GM15510 (cell line): Measurements from ENCODE around the gene TIAM2.

Source experiments
- POLR2A ChIP-seq: IDR thresholded peaks from 3 replicates; pipeline ENCODE4 v1.6.1; 2011; ENCODE audit warnings: borderline replicate concordance; ENCODE audit not compliant: insufficient read length; ENCODE audit errors: extremely low read depth

The TIAM2 gene

DNA sequence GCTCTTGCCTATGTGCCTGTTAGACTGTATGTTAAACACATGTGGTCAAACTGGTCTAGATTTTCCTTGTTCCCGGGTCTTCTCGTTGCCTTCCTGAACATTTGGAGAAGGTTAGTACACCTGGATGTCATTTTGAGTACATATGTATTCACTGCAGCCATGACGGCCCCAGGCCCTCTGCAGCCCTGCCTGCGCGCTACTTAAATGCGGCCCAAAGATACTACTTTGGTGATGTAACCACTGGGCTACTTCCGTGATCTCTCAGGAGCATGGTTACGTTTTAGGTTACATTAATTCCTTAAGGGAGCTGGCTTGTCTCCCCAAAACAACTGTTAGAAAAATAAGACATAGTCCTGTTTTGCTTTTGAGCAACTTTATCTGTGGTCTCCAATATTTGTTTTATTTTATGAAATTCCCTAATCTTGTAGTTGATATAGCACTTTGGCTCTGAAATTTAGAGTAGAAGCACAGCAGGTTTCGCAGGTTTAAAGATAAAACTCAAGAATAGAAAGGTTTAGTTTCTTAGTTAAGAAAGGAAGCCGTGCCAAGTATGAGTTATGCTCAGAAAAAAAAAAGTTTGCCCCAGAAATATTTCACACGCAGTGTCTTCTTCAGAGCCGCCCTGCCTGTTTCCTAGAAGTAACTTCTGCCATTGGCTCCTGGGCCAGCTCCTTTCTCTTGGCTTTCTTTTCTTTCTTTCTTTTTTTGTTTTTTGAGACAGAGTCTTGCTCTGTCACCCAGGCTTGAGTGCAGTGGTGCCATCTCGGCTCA is 38.1 kb downstream of the TIAM2 start:
- TF ChIP-seq POLR2A: no peak

GRCh38 chr6:155036907-155037306 is 41.8 kb downstream of the TIAM2 start:
- no peak for TF ChIP-seq POLR2A

GRCh38 chr6:155038104-155038503 is 43.0 kb downstream of the TIAM2 start:
- no peak for TF ChIP-seq POLR2A

GRCh38 chr6:155038527-155038926 is 43.4 kb downstream of the TIAM2 start:
- TF ChIP-seq POLR2A: no peak

DNA sequence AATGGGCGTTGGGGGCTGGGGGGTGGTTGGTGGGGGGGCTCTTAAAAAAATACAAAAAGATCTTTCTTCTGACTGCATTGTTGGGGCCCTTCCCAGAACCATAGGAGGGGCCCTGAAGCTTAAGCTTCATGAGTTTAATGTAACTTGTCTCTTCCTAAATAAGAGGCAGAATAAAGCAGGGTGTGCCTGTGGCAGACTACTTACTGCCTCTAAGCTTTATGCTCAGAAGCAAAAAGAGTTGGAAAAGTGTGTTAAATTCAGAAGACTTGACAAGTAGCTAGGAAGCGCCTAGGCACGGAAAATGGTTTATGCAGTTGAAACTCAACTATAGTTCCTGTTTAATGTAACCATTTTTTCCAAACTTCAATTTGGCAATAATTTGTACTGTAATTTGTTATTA is 44.5 kb downstream of the TIAM2 start:
- no peak for TF ChIP-seq POLR2A

DNA sequence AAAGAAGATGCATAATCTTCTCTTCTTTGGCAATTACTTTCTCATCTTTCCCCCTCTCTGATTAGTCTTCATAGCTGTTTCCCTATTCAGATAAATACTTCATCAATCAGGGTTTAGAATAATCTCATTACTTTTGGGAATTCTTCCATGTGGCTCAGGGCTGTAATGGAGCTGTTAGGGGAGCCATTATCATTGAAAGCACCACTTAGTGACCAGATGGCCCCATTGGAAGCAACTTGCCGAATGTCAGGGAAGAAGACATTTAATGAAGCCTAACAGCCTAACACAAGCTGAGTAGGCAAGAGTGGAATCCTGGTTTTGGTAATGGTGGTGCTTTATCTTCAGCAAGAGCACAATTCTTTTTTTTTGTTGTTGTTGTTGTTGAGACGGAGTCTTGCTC is 45.0 kb downstream of the TIAM2 start:
- no peak for TF ChIP-seq POLR2A

DNA sequence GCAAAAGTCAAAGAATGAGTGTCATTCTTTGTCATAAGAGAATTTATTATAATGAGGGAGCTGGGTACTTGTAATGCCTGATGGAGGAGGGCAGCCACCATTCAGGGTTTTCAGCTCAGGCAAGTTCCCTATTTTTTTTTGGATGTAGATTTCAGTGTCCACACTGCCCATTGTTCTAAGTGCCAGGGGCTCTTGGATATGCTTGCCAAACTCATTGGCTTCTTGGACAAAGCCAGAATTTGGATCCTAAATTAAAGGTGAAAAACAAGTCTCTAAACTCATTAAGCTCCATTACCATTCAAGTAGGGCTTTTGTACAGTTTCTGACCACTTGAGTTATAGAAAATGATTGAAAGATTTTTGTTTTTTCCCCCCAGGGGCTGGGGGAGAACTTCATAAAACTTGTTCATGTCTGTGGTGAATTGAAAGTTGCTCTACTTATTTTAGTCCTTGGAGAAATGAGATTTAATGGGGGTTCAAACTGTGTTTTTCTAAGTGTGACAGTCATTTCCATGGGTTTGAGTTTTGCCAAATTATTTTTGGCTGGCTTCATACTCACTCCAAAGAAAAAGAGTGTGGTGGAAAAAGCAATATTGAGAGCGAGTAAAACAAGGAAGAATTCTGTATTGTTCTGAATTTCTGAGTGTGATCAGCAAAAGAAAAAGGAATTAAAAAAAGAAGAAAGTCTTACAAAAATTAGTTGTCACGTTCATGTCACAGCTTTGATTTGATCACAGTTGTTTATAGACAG is 46.0 kb downstream of the TIAM2 start:
- no peak for TF ChIP-seq POLR2A

DNA sequence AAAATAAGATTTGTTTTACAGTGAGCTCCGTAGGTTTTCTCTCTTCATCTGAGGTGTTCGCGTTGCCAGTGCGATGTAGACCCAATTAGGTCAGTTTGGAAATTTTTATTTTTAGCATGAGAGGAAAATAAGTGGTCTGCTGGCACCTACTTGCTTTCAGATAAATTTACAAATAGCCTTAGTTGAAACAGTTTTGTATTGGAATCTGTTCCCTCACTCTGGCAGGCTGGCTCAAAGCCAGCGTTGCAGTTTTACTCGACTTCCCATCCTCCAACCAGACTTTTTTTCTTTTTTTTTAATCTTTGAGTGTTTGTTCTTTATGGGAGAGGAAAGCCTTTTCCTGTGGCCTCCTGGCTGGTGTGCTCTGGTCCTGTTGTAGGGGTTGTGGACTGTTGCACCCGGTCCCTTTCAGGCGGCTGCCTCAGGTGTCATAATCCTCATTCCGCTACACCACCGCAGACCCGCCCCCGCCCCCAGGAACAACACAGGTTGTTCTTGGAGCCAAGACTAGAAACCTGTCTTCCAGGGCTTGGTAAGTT is 46.7 kb downstream of the TIAM2 start:
- no peak for TF ChIP-seq POLR2A

DNA sequence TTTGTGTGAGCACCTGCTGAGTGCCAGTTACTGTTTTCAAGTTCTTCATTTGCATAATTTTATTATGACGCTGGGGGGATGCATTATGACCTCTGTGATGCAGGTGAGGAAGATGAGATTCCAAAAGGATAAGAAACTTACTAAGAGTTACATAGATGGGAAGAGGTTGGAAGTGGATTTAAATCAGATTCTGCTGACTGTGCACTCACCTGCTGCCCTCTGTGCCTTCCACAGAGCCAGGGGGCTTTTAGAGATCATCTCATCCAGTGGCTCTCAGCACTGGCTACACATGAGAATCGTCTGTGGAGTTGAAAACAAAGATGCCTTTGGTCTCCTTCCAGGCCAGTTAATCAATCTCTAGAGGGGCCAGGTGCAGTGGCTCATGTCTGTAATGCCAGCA is 47.9 kb downstream of the TIAM2 start:
- no peak for TF ChIP-seq POLR2A

GRCh38 chr6:155045561-155046404 is 50.7 kb downstream of the TIAM2 start:
- TF ChIP-seq POLR2A: no peak

- TF ChIP-seq POLR2A: no peak
These were observed 52.4 kb downstream of the TIAM2 start for GRCh38 chr6:155047523-155047922.

- TF ChIP-seq POLR2A: no peak
These were observed 55.2 kb downstream of the TIAM2 start for GRCh38 chr6:155050311-155050710.

DNA sequence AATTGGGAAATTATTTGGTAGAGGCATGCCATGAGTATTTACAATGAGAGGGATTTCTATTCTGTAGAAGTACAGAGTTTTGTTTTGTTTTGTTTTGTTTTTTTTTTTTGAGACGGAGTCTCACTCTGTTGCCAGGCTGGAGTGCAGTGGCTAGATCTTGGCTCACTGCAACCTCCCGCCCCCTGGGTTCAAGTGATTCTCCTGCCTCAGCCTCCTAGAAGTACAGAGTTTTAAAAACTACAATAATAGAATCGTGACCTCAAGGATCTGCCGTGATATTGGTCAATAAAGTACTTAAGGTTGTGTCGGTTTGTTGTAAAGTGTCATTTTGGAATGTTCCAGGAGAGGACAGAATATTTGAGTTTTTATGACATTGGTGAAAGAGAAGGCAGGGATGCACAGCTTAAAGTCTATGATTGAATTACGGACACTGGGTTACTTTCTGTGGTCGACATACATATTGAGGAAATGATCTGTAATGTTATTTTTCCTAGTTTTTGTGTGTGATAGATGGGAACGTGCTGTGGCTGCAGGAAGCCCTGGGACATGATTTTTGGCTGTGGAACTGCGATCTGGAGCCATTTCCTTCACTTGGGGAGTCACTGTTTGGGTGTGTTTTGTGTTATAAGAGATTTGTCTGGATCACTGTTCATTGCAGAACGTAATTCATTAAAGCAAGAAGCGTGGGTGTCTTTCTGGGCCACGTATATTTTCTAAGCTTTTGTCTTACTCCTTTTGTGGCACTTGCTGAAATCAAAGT is 59.6 kb downstream of the TIAM2 start:
- no peak for TF ChIP-seq POLR2A

- TF ChIP-seq POLR2A: no peak
These were observed 60.6 kb downstream of the TIAM2 start for GRCh38 chr6:155055729-155056128.

DNA sequence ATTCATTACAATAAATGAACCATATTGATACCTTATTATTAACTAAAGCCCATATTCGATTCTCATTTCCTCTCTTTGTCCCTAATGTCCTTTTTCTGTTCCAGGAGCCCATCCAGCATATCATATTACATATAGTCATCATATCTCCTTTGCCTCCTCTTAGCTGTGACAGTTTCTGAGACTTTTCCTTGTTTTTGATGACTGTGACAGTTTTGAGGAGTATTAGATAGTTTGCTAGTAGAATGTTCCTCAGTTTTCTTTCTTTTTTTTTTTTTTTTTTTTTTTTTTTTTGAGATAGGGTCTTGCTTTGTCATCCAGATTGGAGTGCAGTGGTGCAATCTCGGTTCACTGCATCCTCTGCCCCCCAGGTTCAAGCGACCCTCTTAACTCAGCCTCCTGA is 61.6 kb downstream of the TIAM2 start:
- no peak for TF ChIP-seq POLR2A

DNA sequence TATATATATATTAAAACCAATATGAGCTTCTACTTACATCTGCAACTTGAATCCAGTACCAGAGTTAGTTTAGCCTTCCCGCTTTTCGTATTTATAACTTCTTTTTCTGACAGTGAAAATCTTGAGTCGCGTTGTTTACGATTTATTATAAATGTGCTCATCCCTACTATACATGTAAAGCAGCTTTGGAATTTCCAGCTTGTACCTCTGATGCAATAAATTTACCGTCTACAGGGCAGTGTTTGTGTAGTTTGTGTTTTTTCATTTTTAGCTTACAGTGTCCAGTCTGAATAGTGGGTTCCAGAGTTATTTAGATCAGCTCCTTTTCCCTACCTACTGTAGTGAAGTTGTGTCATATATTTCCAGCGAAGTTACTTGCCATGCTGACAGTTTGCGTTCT is 66.3 kb downstream of the TIAM2 start:
- no peak for TF ChIP-seq POLR2A
